ENCODE measurements around the gene TEX101. TPM values are rescaled to one million over a fixed set of nuclear protein-coding genes. Genes with fewer than 3 reads are reported as not detected.

TEX101 gene
- total RNA-seq, 2 donors from 2014 or later = 0.17 TPM; not detected in 1

DNA sequence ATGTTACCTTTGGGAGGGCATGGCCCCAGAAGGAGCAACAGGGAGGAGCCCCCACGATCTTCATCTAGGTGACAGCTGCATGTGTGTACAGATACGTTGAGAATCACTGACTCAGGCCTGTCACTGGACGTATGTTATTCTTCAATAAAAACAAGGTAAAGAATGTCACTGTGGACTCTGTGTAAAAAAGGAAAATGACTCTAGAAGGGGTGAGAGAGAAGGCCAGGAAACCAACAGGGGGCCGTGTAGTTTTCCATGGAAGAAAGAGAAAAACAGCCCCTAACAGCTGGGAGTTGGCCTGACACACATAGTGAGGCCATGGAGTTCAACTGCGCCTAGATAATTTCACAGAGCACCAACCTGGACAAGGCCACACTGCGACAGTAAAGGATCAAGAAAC lies 52.6 kb downstream of the TEX101 start:
- intact Hi-C loops (cut with DNase I) = no loop called here
- Histone ChIP-seq H3K27ac (no peak overlapping the region), H3K9me3 (no peaks in the 10 kb centered on the region), H3K4me1 (peaks cover 4% of the 10 kb centered on the region), H3K36me3 (no peaks in the 10 kb centered on the region), H3K9ac (ENCODE audit: low read depth in 2 of 2, low read length in 2 of 2) (no peak overlapping the region), H3K27me3 (no peaks in the 10 kb centered on the region), H3K4me3 (no peak overlapping the region)
- DNase-seq = no peak
- TF ChIP-seq, protein P1, sequence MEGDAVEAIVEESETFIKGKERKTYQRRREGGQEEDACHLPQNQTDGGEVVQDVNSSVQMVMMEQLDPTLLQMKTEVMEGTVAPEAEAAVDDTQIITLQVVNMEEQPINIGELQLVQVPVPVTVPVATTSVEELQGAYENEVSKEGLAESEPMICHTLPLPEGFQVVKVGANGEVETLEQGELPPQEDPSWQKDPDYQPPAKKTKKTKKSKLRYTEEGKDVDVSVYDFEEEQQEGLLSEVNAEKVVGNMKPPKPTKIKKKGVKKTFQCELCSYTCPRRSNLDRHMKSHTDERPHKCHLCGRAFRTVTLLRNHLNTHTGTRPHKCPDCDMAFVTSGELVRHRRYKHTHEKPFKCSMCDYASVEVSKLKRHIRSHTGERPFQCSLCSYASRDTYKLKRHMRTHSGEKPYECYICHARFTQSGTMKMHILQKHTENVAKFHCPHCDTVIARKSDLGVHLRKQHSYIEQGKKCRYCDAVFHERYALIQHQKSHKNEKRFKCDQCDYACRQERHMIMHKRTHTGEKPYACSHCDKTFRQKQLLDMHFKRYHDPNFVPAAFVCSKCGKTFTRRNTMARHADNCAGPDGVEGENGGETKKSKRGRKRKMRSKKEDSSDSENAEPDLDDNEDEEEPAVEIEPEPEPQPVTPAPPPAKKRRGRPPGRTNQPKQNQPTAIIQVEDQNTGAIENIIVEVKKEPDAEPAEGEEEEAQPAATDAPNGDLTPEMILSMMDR (IDR thresholded peaks at IDR 0.05) = no peak

GRCh38 chr19:43467730-43468129 lies 53.0 kb downstream of the TEX101 start:
- intact Hi-C loops (cut with DNase I) = no loop called here
- peaks cover 4% of the 10 kb centered on the region for H3K4me1 ChIP-seq
- TF ChIP-seq, protein P1 (IDR thresholded peaks at IDR 0.05) = no peak

More at GRCh38 chr19:43467730-43468129, 53.0 kb downstream of the TEX101 start:
- DNase-seq = no peak
- Histone ChIP-seq H3K9me3 (no peaks in the 10 kb centered on the region), H3K36me3 (no peaks in the 10 kb centered on the region), H3K4me3 (no peak overlapping the region), H3K9ac (ENCODE audit: low read depth in 2 of 2, low read length in 2 of 2) (no peak overlapping the region), H3K27ac (no peak overlapping the region), H3K27me3 (no peaks in the 10 kb centered on the region)

Other genes with a start within 250 kb of the TEX101 start
- not detected for gene PSG5, start 228.4 kb upstream of the TEX101 start, total RNA-seq
- gene PSG4, start 209.3 kb upstream of the TEX101 start, total RNA-seq = not detected
- gene PSG9, start 145.4 kb upstream of the TEX101 start, total RNA-seq = not detected
- 100 to 1,000 TPM in 1 of 2 donors, 10 to 100 TPM in 1; 97.4 to 320 TPM for gene CD177, start 61.2 kb upstream of the TEX101 start, total RNA-seq
- under 1 TPM; 0.42 to 0.59 TPM for gene LYPD3, start 50.7 kb downstream of the TEX101 start, total RNA-seq
- 10 to 100 TPM in 1 of 2 donors, 1 to 10 TPM in 1; 6.8 to 24.0 TPM for gene PHLDB3, start 89.9 kb downstream of the TEX101 start, total RNA-seq
- 100 to 1,000 TPM; 482 to 569 TPM for gene ETHE1, start 112.3 kb downstream of the TEX101 start, total RNA-seq
- gene ZNF575, start 118.3 kb downstream of the TEX101 start, total RNA-seq = 10 to 100 TPM in 1 of 2 donors, 1 to 10 TPM in 1; 6.4 to 11.3 TPM
- gene XRCC1, start 160.6 kb downstream of the TEX101 start, total RNA-seq = 10 to 100 TPM; 22.3 to 40.7 TPM
- 1 to 10 TPM in 1 of 2 donors, under 1 TPM in 1; 0.52 to 2.4 TPM for gene PINLYP, start 160.9 kb downstream of the TEX101 start, total RNA-seq
- gene IRGQ, start 181.2 kb downstream of the TEX101 start, total RNA-seq = 10 to 100 TPM; 19.9 to 24.6 TPM
- gene ZNF576, start 181.7 kb downstream of the TEX101 start, total RNA-seq = 10 to 100 TPM; 15.4 to 27.1 TPM
- under 1 TPM; 0.42 to 0.57 TPM for gene SRRM5, start 197.2 kb downstream of the TEX101 start, total RNA-seq
- gene ZNF428, start 204.7 kb downstream of the TEX101 start, total RNA-seq = 10 to 100 TPM; 21.5 to 27.4 TPM
- gene CADM4, start 225.0 kb downstream of the TEX101 start, total RNA-seq = 1 to 10 TPM; 2.3 to 5.8 TPM